GM11168 (cell line): ENCODE results near the gene NTSR1.

Experiments used
- in situ Hi-C: fragments of 300-500 bp; cut with MboI; formaldehyde crosslinking; loops from one replicate; pipeline ENCODE4 v1.12.0; 2022; ENCODE audit warnings: low sequenced_read_pairs; ENCODE audit not compliant: unreplicated experiment

NTSR1 gene

DNA sequence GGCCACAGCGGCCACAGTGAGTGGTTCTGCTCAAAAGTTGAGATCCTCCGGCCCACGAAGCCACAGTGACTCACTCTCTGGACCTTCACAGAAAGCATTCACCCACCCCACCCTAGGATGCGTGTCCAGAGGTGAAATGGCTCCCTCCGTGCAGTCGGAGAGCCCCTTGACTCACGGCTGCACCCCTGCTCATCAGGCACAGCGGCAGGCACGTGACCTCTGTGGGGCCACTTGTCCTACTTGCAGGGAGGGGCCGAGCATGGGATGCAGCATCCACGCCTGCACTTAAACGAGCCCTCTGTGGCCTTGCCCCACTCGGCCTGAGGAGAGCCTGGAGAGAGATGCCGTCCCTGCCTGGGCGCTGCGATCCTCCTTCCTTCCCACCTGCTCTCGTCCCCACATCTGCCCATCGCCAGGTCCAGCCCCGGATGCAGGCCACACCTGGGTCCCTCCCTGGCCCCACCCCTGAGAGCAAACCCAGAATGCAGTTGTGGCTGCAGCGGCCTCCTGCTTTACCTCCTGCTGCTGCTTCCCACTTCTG, 28.7 kb downstream of the NTSR1 start:
- in situ Hi-C loops, result no loop called here

DNA sequence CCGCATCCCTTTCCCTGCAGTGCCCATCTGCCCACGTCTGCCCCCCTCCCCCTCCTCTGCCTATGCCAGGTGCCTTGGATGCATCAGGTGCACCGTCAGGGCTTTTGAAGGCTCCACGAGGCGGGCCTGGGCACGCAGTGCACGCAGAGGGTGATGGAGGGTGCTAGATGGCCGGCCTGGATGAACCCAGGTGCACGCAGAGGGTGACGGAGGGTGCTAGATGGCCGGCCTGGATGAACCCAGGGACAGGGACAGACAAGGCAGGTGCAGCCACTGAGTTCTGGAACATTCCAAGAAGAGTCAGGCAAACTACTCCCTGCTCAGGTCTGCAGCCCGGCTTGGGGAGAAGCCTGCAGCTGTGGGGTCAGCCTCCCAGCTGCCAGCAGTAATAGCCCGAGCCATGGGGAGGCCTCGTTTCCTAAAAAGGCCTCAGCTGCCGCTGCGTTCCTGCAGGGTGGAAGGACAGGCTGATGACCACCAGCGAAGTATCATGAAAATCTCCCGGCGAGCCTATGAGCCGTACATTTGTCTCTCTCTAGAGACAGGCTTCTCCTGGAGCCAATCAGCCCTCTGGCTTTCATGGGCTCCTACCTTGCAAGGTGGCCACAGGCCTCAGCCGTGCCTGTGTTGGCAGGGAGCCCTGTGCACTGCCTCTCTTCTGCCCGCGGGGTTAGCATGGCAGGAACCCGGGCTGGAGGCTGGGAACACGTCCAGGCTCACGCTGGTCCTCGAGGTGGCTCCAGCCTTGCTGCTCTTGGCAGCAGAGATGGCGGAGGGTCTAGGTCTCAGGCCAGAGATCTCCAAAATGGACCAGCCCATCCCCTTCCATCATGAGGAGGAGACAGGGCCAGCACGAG, 29.6 kb downstream of the NTSR1 start:
- in situ Hi-C loops, result no loop called here

DNA sequence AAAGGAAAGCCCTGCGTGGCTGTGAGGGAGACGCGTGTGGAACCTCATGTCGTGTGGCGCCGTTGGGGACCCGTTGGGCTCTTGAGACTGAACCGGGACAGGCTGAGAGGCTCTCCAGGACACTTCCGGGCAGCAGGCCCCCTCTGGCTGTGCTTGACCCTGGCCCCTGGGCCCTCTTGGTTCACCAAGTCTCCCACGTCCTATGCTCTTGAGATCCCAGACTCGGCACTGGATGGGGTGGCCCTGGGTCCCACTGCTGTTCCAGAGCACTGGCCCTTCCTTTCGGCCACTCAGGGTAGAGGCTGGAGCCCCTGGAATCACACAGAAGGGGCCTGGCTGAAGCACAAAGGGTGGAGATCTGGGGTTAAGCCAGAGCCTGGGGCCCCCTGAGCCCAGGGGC, 30.4 kb downstream of the NTSR1 start:
- in situ Hi-C loops, result no loop called here

DNA sequence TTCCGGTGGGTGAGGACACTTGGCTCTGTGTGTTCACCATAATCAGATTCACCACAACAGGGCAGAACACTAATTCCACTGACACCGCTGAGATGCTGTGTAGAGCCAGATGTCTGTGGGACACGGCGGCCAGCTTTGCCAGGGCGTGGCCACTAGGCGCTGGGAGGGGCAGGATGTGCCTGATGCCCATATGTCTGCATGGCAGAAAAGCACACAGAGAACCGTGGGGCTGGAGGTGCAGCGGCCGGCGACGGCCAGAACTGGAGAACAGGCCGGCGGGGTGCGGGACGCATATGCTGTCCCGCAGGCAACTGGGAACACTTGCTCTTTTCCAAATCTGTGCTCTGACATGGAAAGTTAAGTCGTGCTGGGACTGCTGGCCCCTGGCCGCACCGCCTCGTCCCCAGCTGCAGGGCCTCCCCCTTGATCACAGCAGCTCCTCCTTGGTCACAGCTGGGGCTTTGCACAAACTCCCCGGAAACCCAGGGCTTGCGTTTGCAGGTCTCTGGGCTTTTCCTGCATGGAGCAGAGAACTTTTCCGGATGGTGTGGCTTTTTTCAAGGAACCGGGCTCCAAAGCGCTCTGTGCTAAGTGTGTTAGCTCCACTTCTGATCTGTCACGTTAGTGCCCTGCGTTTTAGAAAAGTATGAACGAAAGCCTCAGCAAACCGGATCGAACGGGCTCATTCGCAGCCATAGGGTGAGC, 31.1 kb downstream of the NTSR1 start:
- in situ Hi-C loops, result no loop called here

DNA sequence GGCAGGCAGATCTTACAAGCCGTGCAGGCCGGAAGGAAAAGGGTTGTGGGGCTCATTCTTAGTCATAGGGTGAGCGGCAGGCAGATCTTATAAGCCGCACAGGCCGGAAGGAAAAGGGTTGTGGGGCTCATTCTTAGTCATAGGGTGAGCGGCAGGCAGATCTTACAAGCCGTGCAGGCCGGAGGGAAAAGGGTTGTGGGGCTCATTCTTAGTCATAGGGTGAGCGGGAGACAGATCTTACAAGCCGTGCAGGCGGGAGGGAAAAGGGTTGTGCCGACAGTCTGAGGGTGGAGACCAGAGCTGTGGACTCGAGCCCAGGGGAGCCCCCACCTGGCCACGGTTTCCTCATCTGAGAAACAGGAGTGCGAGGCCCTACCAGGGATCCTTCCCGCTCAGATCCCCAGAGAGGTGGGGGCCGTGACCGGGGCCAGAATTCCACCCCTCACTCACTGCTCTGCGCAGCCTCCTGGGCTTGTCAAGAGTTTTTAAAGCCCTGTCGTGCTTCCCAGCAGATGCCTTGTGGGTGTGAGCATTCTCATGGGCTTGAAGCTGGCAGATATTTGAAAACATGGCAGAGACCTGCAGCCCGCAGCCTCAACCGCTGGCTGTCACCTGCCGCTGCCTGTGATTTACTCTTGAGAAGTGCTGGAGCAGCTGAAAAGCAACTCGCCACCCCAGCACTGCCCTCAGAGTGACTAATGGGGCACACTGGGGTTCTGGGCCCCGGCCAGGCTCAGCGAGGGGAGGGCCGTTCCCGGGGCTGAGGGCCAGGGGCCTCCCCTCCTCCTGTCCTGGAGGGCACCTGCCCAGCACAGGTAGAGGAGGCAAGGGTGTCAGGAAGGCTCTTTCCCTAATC, 31.9 kb downstream of the NTSR1 start:
- in situ Hi-C loops, result no loop called here

DNA sequence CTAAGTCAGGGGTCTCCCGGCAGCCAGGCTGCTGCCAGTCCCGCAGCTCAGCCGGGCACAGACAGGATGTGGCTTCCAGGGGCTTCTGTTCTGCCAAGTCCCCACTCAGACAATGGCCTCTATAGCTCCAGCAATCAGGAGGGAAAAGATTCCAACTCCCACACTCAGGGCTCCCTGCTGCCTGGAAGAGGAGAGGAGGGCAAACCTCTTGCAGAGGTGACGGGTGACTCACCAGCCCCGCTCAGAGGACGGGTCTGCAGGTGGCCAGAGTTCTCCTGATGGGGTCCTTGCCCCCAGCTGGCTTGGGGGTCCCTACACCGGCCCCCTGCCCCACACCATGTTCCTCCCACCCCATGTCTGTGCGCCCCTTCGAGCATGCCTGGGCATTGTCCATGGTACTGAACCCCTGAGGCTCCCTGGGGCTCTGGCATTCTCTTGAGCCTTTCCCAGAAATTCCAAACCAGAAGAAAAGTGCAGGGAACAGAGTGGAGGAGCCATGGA, 32.6 kb downstream of the NTSR1 start:
- in situ Hi-C loops, result no loop called here

DNA sequence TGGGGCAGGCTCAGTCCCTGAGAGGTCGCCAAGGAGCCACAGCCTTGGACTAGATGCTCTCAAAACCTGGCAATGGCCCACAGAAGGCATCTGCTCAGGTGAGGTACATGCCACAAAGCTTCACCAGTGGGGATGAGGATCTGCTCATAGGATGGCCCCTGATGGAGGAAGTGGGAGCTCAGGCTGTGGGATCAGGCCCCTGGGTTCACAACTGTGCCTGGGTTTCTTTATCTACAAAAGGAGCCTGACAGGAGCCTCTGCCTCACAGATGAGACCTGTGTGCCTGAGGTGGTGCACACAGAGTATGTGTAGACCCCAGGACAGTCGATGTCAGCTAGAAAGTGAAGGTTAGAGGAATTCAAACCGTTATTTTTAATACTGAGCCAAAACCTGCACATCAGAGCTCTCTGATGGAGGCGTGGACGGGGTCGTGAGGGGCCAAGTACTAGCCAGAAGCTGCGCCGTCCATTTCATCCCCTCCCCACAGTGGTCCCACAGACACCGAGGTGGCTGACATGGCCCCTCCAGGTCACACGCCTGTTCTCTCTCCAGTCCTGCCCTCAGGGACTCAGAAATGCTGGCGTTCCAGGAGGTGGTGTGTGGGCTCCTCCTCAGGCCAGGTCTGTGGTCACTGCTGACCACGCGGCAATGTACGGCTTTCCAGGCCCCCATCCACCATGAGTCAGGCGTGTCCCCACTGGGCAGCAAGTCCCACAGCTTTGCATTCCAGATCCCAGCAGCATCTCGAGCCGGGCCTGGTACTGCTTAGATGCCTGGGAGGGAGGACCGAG, 33.3 kb downstream of the NTSR1 start:
- in situ Hi-C loops, result no loop called here

DNA sequence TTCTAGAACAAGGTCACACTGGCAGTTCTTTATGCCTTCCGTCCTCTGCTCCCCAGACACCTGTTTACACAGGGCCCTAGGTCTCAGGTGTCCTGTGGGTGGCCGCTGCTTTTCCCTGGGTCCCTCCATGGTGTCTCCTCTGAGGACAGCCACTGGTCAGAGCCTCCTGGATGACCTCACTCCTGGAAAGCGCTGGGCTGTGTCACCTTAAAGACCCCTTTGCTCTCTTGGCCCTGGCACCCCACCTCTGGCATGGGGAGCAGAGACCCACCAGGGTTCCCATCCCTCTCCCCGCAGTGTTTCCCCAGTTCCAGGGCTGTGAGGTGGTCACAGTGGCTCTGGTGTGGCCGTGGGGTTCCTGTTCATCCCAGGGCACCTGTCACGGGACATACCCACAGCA, 33.9 kb downstream of the NTSR1 start:
- in situ Hi-C loops, result no loop called here

DNA sequence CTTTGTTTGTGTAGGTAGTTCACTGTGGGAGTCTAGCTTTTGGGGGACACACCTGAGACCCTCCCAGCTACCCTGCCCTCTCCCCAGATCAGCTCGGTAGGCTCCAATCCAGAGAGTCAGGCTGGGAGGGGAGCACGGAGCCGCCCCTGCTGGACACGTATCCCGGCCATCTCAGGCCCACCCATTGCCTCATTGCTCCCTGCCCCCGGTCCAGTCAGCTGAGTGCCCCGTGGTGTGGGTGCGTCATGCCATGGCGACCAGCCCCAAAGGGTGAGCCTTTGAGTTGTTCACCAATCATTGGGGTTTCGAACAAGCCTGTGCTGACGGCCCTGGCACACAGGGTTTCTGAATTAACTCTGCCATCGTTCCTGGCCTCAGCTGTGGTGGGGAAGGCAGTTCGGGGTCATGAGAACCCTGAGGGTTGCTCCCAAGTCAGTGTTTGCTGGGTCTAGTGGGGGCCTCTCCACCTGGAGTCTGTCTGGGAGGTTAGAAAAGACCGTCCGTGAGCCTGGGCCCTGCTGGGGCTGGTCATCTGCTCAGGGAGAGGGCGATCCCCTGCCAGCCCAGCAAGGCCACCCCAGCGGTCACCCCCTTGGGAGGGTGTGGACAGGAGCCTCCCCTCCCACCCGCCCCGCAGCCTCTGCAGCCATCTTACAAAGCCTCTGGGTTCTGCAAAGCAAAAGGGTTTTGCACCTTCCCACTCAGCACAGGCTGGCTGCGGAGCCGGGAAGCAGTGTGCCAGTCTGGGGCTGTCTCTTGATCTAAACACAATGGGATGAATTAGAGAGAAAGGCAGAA, 34.5 kb downstream of the NTSR1 start:
- in situ Hi-C loops, result no loop called here

DNA sequence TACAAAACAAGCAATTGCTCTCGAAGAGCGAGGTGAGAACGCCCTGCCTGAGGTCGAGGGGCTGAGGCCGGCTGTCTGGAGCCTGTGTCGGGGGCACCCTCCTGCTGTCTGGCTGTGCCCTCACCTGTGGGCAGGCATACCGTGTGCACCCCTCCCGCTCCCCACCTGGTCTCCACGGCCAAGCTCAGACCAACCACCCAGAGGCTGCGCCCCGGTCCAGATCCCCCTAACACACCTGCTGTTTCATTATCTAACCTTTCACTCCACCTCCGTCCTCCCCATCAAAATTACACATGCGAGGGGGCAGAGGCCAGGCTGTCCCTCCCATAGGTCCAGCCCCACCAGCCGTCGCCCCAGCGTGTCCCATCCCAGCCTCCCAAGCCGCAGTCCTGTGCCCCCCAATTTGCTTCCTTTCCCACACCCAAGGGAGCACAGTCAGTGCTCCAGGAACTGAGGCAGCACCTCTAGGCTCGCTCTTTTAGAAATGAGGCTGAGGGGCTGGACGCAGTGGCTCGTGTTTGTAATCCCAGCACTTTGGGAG, 35.2 kb downstream of the NTSR1 start:
- in situ Hi-C loops, result no loop called here

DNA sequence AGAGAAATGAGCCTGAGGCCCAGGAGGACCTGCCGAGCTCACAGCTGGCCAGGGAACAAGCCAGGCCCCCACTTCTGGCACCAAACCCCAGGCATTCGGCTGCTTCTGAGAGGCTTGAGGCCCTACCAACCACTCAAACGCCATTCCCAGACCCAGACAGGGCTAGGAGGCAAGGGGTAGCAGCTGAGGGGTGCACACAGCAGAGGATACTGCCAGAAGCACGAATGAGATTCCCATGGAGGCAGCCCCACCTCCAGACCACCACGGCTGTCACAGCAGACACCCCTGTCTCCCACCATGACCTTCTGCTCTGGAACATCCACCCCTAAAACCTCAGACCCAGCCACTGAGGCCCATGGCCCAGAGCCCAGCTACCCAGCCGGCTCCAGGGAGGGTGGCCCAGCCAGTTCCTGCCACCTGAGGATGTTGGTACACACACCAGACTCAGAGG, 36.1 kb downstream of the NTSR1 start:
- in situ Hi-C loops, result no loop called here

DNA sequence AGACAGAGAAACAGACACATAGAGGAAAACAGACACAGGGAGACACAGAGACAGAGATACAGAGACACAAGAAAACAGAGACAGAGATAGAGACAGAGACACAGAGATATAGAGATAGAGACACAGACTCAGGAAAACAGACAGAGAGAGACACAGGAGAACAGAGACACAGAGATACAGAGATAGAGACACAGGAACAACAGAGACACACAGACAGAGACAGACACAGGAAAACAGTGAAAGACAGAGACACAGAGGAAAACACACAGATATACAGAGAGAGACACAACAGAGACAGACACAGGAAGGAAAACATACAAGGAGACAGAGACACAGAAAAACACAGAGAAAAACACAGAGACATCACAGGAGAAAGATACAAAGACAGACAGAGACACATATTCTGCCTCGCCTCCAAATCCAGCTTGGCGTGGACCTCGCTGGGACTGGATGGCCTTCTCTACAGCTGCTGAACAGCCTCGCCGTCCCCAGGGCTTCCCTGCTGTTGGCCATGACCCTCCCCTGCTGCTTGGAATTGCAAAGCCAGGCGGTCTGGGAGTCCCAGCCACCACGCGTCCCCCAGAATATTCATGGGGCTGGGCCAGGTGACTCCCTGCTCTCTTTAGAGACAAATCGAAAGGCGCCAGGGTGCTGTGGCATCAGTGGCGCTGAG, 36.8 kb downstream of the NTSR1 start:
- in situ Hi-C loops, result no loop called here

DNA sequence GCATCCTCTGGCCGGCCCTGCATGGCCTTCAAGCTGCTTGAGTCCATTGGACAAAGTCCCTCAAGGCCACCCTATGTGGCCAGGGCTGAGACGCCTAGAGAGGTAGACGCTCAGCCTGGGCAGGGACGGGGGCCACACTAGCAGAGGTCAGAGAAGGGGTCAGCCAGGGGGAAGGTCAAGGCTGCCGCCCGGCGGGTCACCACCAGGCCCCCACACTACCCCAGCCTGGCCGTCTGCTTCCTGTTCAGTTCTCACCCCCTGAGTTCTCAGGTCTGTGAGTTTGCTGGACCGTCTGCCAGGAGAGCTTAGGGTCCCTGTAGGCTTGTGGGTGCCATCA, 37.3 kb downstream of the NTSR1 start:
- in situ Hi-C loops, result no loop called here

DNA sequence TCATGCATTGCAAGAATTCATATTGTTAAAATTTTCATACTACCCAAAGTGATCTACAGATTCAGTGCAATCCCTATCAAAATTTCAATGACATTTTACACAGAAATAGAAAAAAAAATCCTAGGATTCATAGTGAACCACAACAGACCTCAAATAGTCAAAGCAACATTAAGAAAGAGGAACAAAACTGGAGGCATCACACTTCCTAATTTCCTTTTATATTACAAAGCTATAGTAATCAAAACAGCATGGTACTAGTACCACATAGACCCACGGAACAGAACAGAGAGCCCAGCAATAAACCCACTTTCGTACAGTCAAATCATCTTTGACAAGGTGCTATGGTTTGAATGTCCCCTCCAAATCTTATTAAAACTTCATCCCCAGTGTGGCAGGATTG, 39.7 kb downstream of the NTSR1 start:
- in situ Hi-C loops, result no loop called here

DNA sequence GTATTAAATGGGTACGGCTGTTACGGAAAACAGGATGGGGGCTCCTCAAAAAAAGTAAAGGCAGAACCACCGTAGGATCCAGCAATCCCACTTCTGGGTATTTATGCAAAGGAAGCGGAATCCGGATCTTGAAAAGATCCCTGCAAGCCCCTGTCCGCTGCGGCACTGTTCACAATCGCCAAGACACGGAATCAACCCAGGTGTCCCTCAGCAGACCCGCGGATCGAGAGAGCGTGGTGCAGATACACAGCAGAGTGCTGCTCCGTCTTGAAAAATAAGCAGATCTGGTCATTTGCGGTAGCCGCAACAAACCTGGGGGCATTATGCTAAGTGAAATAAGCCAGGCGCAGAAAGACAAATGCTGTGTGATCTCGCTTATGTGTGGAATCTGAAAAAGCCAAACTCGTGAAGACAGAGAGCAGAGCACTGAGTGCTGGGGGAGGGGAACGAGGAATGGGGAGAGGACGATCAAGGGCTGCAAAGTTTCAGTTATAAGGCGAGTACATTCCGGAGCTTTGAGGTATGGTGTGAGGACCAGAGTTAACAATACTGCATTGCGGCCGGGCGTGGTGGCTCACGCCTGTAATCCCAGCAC, 41.3 kb downstream of the NTSR1 start:
- in situ Hi-C loops, result no loop called here

DNA sequence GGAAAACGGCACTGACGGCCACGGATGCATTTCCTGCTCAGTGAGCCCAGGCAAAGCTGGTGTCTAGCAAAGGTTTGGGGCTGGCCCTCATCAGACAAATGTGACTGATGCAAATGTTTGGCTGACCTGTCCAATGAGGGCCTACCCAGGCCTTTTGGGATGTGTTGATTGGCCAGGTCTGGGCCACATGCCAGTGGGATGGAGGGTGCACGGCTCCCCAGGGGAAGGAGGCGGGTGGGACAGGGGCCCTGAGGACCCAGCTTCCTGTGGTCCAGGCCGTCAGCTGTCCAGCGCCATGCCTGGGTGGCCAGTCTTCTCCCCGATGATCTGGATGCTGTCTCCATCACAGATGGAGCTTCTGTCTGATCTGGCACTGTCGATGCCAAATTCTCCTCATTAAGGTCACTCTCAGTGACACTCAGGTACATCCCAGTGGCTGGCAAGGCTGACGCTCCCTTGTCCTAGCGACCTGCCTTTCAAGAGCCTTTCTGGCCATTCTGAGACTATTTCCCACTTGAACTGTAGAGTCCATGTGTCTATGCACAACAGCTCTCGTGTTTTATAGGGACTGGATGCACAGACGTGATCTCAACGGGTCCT, 43.0 kb downstream of the NTSR1 start:
- in situ Hi-C loops, result no loop called here

DNA sequence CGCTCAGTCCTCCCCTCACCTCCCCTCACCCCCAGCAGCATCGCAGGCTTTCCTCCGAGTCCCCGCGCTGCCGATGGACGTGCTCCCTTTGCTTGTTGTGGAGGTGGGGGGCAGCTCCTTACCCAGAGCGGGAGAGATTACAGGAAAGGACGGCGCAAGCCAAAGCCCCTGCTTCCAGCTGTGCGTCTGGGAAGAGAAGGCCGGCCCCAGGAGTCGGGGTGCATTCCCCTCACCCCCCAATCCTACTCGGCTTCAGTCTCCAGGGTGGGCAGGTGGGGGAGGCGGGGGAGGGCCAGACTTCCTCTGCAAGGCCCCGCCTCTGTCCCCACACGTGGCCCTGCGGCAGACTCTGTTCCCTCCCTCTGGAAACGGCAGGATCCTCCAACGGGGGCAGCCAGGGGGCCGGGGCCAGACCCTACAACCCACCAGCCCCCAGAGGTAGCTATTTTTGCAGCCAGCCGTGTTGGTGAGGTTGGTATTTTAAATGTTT, 43.6 kb downstream of the NTSR1 start:
- in situ Hi-C loops, result no loop called here
